K562 (cell line): ENCODE results near the gene CLASP2. TPM values are rescaled to one million over a fixed set of nuclear protein-coding genes. Genes with fewer than 3 reads are reported as not detected.

Experiments
- ATAC-seq: fragments of 200-7000 bp; cut with Tn5 transposase; 3 replicates; pipeline ENCODE4 v1.9.1; 2020; ENCODE audit warnings: moderate library complexity
- BruUV-seq: library from RNA; stranded (reverse); fragments of 400-500 nt; replicated peaks from 2 replicates; lab custom pipeline; 2021; lab: Mats Ljungman, UMichigan
- CTCF ChIA-PET: fragments of 300-600 bp; formaldehyde crosslinking; extraction: SDS; loops from one replicate; lab custom pipeline; 2021; ENCODE audit warnings: low intra/inter-chr PET ratio; lab: Yijun Ruan, JAX
- POLR2A ChIA-PET: fragments of 300-600, 350-650 bp; sonication (Branson Sonifier 250); formaldehyde crosslinking; extraction: SDS; loops from one replicate; lab custom pipeline; 2021; ENCODE audit warnings: antibody characterized with exemption, inconsistent platforms; lab: Yijun Ruan, JAX
- DNase-seq, 4 experiments: peaks; one replicate each; pipeline versions ENCODE4 v3.0.0 to v3.0.0-alpha.2; 2011 to 2018; ENCODE audit warnings: low spot score in 3 of 4, mixed read lengths in 3 of 4; ENCODE audit errors: extremely low read depth in 1 of 4
- FAIRE-seq: peaks from 2 replicates; lab custom pipeline; 2011; peaks lifted over from hg19 to GRCh38; lab: Jason Lieb, UNC
- H2AFZ ChIP-seq: 2 replicates; pipeline ENCODE4 v1.6.0; 2011; ENCODE audit warnings: low read depth, low read length, control low read depth, inconsistent platforms
- H3K27ac ChIP-seq: fragments of 200-600 bp; 3 replicates; pipeline ENCODE4 v1.8.0; 2011; ENCODE audit warnings: low read depth, mild to moderate bottlenecking, control low read depth, inconsistent platforms, low read length, moderate library complexity, mixed read lengths; ENCODE audit errors: extremely low read depth
- H3K27me3 ChIP-seq, 2 experiments: fragments of 300-600 bp in 1 of 2; 2 replicates in 1 of 2; 3 replicates in 1 of 2; pipeline versions ENCODE4 v1.6.0 to v1.8.0; 2011; ENCODE audit warnings: inconsistent platforms in 2 of 2, low read length in 2 of 2, mild to moderate bottlenecking in 1 of 2, mixed read lengths in 1 of 2, moderate library complexity in 1 of 2; ENCODE audit not compliant: control insufficient read depth in 2 of 2, insufficient read depth in 2 of 2
- H3K36me3 ChIP-seq: fragments of 300-600 bp; 3 replicates; pipeline ENCODE4 v1.8.0; 2011; ENCODE audit warnings: mild to moderate bottlenecking, low read length, inconsistent platforms; ENCODE audit not compliant: control insufficient read depth, insufficient read depth
- H3K4me1 ChIP-seq, 2 experiments: fragments of 200-600 bp in 1 of 2; replicated peaks in 1 of 2; 2 replicates in 1 of 2; 3 replicates in 1 of 2; pipeline versions ENCODE4 v1.5.1 to v1.8.0; 2011; ENCODE audit warnings: inconsistent platforms in 2 of 2, low read length in 2 of 2, mild to moderate bottlenecking in 1 of 2, mixed read lengths in 1 of 2, moderate library complexity in 1 of 2; ENCODE audit not compliant: control insufficient read depth in 2 of 2, insufficient read depth in 2 of 2
- H3K4me2 ChIP-seq: 2 replicates; pipeline ENCODE4 v1.6.1; 2011; ENCODE audit warnings: low read length, control low read depth, inconsistent platforms, mixed read lengths; ENCODE audit not compliant: insufficient read depth
- H3K4me3 ChIP-seq: fragments of 200-600 bp; sonication (generic), shearing (Covaris generic); 2 replicates; pipeline ENCODE4 v1.5.1; 2016; ENCODE audit warnings: control low read depth, inconsistent platforms
- H3K79me2 ChIP-seq: fragments of 200-600 bp; 3 replicates; pipeline ENCODE4 v1.8.0; 2011; ENCODE audit warnings: low read length, inconsistent platforms; ENCODE audit not compliant: control insufficient read depth, insufficient read depth
- H3K9ac ChIP-seq, 2 experiments: 2 replicates each; pipeline versions ENCODE4 v1.6.0 to v1.6.1; 2011; ENCODE audit warnings: low read depth in 2 of 2, low read length in 2 of 2, control low read depth in 1 of 2, inconsistent platforms in 1 of 2, mild to moderate bottlenecking in 1 of 2, mixed read lengths in 1 of 2; ENCODE audit not compliant: insufficient read depth in 1 of 2
- H3K9me1 ChIP-seq: one replicate; pipeline ENCODE4 v1.6.0; 2011; ENCODE audit warnings: inconsistent platforms, mild to moderate bottlenecking, low read length, moderate library complexity; ENCODE audit not compliant: control insufficient read depth, insufficient read depth
- H3K9me3 ChIP-seq: replicated peaks from 2 replicates; pipeline ENCODE4 v1.5.1; 2011; ENCODE audit warnings: low read depth, low read length, inconsistent platforms; ENCODE audit not compliant: control insufficient read depth, insufficient read depth
- H4K20me1 ChIP-seq: replicated peaks from 2 replicates; pipeline ENCODE4 v1.6.1; 2011; ENCODE audit warnings: low read length, inconsistent platforms, mixed read lengths; ENCODE audit not compliant: control insufficient read depth, insufficient read depth
- ARID1B ChIP-seq: fragments of 450-650 bp; IDR thresholded peaks from 2 replicates; pipeline ENCODE4 v1.6.1; 2016; ENCODE audit warnings: antibody characterized with exemption, mild to moderate bottlenecking, inconsistent platforms
- ASH1L ChIP-seq: fragments of 450-650 bp; IDR thresholded peaks from 2 replicates; pipeline ENCODE4 v1.6.1; 2018; ENCODE audit warnings: borderline replicate concordance, mild to moderate bottlenecking, low read depth; ENCODE audit not compliant: partially characterized antibody
- DNMT1 ChIP-seq: fragments of 450-650 bp; IDR thresholded peaks from 2 replicates; pipeline ENCODE4 v1.6.1; 2016; ENCODE audit warnings: antibody characterized with exemption, mild to moderate bottlenecking
- GTF2E2 ChIP-seq: fragments of 200-800 bp; sonication (Bioruptor generic); IDR thresholded peaks from 2 replicates; pipeline ENCODE4 v1.6.1; 2016; ENCODE audit warnings: missing genetic modification characterization, missing compliant biosample characterization
- HDAC1 ChIP-seq, 2 experiments: fragments of 450-650 bp; IDR thresholded peaks; 2 replicates each; pipeline ENCODE4 v1.6.1; 2016 to 2017; ENCODE audit warnings: inconsistent platforms in 1 of 2, mild to moderate bottlenecking in 1 of 2, moderate library complexity in 1 of 2
- IRF2 ChIP-seq: sonication (generic); formaldehyde crosslinking; IDR thresholded peaks from 2 replicates; pipeline ENCODE4 v1.8.1; 2022; ENCODE audit warnings: mild to moderate bottlenecking, missing genetic modification reagents
- MAZ ChIP-seq, 2 experiments: fragments of 450-650 bp in 1 of 2; sonication (generic) in 1 of 2; formaldehyde crosslinking; IDR thresholded peaks in 1 of 2; conservative IDR thresholded peaks in 1 of 2; 2 replicates each; pipeline versions ENCODE4 v1.4.0 to v1.5.0; 2020; ENCODE audit warnings: mild to moderate bottlenecking in 1 of 2, missing genetic modification reagents in 1 of 2
- MECOM ChIP-seq: fragments of 250-450 bp; sonication (Bioruptor Pico); IDR thresholded peaks from 2 replicates; pipeline ENCODE4 v1.8.0; 2022; ENCODE audit warnings: inconsistent platforms
- MYNN ChIP-seq, 2 experiments: sonication (generic); formaldehyde crosslinking in 1 of 2; IDR thresholded peaks; 2 replicates each; pipeline versions ENCODE4 v1.5.0 to v1.6.1; 2016 to 2020; ENCODE audit warnings: antibody characterized with exemption in 1 of 2, missing genetic modification reagents in 1 of 2
- OTX1 ChIP-seq: fragments of 450-650 bp; formaldehyde crosslinking; IDR thresholded peaks from 2 replicates; pipeline ENCODE4 v1.4.0; 2022; ENCODE audit warnings: mild to moderate bottlenecking
- POLR2B ChIP-seq: fragments of 450-650 bp; IDR thresholded peaks from 2 replicates; pipeline ENCODE4 v1.6.1; 2018; ENCODE audit warnings: low read depth; ENCODE audit not compliant: partially characterized antibody
- PTTG1 ChIP-seq: fragments of 450-650 bp; IDR thresholded peaks from 2 replicates; pipeline ENCODE4 v1.6.1; 2016; ENCODE audit warnings: low read depth, mild to moderate bottlenecking, missing genetic modification characterization, missing compliant biosample characterization
- RHOXF2B ChIP-seq: fragments of 250-450 bp; sonication (Bioruptor Pico); conservative IDR thresholded peaks from 2 replicates; pipeline ENCODE4 v1.5.1; 2021
- RNF2 ChIP-seq: sonication (generic); IDR thresholded peaks from 2 replicates; pipeline ENCODE4 v1.6.1; 2016
- SIN3B ChIP-seq: fragments of 450-650 bp; IDR thresholded peaks from 2 replicates; pipeline ENCODE4 v1.6.1; 2017; ENCODE audit warnings: low read depth, mild to moderate bottlenecking, moderate library complexity
- SMAD4 ChIP-seq: fragments of 250-450 bp; sonication (Bioruptor Pico); conservative IDR thresholded peaks from 2 replicates; pipeline ENCODE4 v1.8.0; 2021; ENCODE audit warnings: inconsistent platforms, mild to moderate bottlenecking, moderate library complexity
- SMC3 ChIP-seq: conservative IDR thresholded peaks from 2 replicates; pipeline ENCODE4 v1.6.1; 2011; ENCODE audit warnings: low read depth, low read length, improper control_type of control experiment; ENCODE audit not compliant: insufficient read depth
- ZBTB17 ChIP-seq: fragments of 450-650 bp; formaldehyde crosslinking; IDR thresholded peaks from 2 replicates; pipeline ENCODE4 v1.4.0; 2020; ENCODE audit warnings: mild to moderate bottlenecking
- WGBS: fragments of 100-300 bp; shearing (Covaris generic); methylation state at CpG from one replicate; pipeline ENCODE4 v1.1.6; 2016; ENCODE audit warnings: low coverage, mixed read lengths; ENCODE audit not compliant: insufficient coverage; ENCODE audit errors: missing lambda C conversion rate; 5-methylcytosine and 5-hydroxymethylcytosine counted together
- in situ Hi-C: fragments of 300-500 bp; cut with MboI; formaldehyde crosslinking; loops from 4 replicates; pipeline ENCODE4 v1.15.0; 2018; ENCODE audit warnings: inconsistent platforms, mixed read lengths
- intact Hi-C: fragments of 100-400 bp; cut with micrococcal nuclease; formaldehyde crosslinking; loops from 2 replicates; pipeline ENCODE4 v1.14.2; 2022
- polyA plus RNA-seq, 8 experiments: library from polyadenylated mRNA; depleted of rRNA in 4 of 8; stranded (reverse) in 5 of 8; unstranded in 3 of 8; fragments of >200 nt; fragmentation: Nextera tagmentation in 2 of 8; fragmentation: Illumina TruSeq in 1 of 8; extraction: Ambion mirVana in 2 of 8; extraction: Trizol in 1 of 8; gene quantifications; 2 replicates each; pipeline versions ENCODE4 v1.2.1 to v1.2.3, GENCODE V29; 2011 to 2014; ENCODE audit warnings: inconsistent platforms in 1 of 8, missing spikeins in 1 of 8
- total RNA-seq, 7 experiments: library from RNA; depleted of rRNA in 6 of 7; stranded (reverse); fragments of >200 nt in 6 of 7; fragmentation: Illumina TruSeq in 2 of 7; extraction: Trizol in 2 of 7; gene quantifications; 2 replicates each; pipeline versions ENCODE4 v1.2.1 to v1.2.3, GENCODE V29; 2011 to 2021; ENCODE audit warnings: low replicate concordance in 1 of 7
- TF ChIP-seq, protein P1 (sequence below): sonication (generic); formaldehyde crosslinking; IDR thresholded peaks from 2 replicates; pipeline ENCODE4 v1.8.0; 2022; ENCODE audit warnings: mild to moderate bottlenecking, missing genetic modification reagents

CLASP2 gene
- total and polyA plus RNA-seq, 9 of the 15 experiments (the other 6 are each of a cell fraction or from before 2014, with no cell fraction given), result 13.5 to 107 (median 71.8) TPM

DNA sequence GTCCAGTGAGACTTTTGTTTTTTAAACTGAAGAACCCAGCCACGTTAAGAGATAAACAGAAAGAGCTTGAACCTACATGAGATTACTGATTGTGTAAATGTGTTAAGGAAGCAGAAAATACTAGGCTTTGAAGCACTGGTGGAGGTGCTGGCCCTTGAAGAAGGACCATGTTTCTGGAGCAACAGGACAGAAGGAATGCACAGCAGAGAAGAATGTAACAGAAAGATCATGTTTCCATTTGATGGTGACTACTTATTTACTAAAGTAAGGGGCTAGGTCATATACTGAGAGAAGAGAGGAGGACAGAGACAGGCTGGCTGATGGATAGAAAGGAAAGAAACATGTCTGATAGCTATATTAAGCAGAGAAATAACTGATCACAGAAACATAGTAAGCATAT, 88.8 kb downstream of the CLASP2 start:
- no peak overlapping the region for H3K9ac ChIP-seq
- H3K36me3 ChIP-seq, result peaks cover 52% of the 10 kb centered on the region; the same call in 2 of the 3 replicates
- 0 out of 2 replicates have a peak, but pooled peaks cover 5% of the 10 kb centered on the region for H4K20me1 ChIP-seq
- intact Hi-C loops (no loop called here), in situ Hi-C loops (no loop called here)
- H3K27ac ChIP-seq, result no peak overlapping the region
- POLR2A ChIA-PET, result no interaction called here
- H3K79me2 ChIP-seq, result no peaks in the 10 kb centered on the region
- FAIRE-seq (no peak), DNase-seq (no peak), ATAC-seq (no peak)
- H3K4me1 ChIP-seq, result no peaks in the 10 kb centered on the region
- CTCF ChIA-PET, result no interaction called here
- no peaks in the 10 kb centered on the region for H3K9me3 ChIP-seq
- no peaks in the 10 kb centered on the region for H3K9me1 ChIP-seq
- H3K4me3 ChIP-seq, result no peak overlapping the region
- BruUV-seq, result no TSS peak
- H3K27me3 ChIP-seq, result no peaks in the 10 kb centered on the region
- TF ChIP-seq HDAC1 (IDR thresholded peaks at IDR 0.05) (no peak), IRF2 (CRISPR knock-in tag) (no peak), SIN3B (no peak), DNMT1 (no peak), ARID1B (no peak), SMC3 (no peak), RHOXF2B (CRISPR knock-in tag) (no peak), POLR2B (no peak), RNF2 (no peak), MYNN (IDR thresholded peaks at IDR 0.05) (no peak), MYNN (CRISPR knock-in tag; IDR thresholded peaks at IDR 0.05) (no peak), ASH1L (no peak), PTTG1 (no peak), OTX1 (CRISPR knock-in tag) (no peak), MECOM (CRISPR knock-in tag) (no peak), MAZ (CRISPR knock-in tag; conservative IDR thresholded peaks at IDR 0.05 in 1 of 2, IDR thresholded peaks at IDR 0.05 in 1 of 2) (no peak), SMAD4 (CRISPR knock-in tag) (no peak), GTF2E2 (tag) (no peak), ZBTB17 (CRISPR knock-in tag) (no peak)
- TF ChIP-seq, protein P1, sequence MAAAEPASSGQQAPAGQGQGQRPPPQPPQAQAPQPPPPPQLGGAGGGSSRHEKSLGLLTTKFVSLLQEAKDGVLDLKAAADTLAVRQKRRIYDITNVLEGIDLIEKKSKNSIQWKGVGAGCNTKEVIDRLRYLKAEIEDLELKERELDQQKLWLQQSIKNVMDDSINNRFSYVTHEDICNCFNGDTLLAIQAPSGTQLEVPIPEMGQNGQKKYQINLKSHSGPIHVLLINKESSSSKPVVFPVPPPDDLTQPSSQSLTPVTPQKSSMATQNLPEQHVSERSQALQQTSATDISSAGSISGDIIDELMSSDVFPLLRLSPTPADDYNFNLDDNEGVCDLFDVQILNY (CRISPR knock-in tag), result no peak
- no peak overlapping the region for H2AFZ ChIP-seq
- 26% methylated on average over 1 of the region's 1 CpG for WGBS
- no peak overlapping the region for H3K4me2 ChIP-seq
